ENCODE data around the gene SLC5A3.

SLC5A3 gene

DNA sequence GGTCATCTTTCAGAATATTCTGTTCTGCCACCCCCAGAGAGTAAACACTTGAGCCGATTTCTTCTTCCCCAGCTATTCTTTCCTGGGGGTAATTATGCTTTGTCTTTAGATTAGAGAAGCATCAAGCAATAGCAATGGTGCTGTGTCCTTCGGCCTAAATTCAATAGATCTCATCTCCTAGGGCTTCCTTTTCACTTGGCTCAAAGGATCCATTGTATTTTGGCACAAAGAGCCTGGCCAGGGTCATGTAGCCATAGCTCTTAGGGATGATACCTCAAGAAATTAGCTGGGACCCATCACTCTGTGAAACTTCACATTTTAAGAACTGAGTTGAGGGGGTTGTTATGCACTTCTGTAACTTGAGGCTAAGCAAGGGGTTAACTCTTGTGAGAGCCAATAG, 27.0 kb downstream of the SLC5A3 start:
- no peak for DNase-seq

DNA sequence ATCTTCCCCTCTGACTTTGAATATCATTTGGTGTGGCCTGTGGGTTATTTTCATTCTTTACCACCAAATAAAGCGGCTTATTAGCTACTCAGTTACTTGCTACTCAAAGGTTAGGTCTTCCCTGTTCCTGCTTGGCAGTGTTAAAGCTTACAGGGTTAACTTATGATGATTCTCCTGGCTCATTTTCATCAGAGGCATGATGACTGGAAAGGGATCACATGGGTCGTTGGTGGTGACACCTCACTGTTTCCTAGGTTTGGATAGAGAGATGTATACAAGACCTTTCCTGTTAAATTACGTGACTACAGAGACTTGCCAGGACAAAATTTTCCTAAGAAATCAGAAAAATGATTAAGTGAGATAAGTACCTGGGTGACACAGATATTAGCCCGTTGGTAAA, 27.4 kb downstream of the SLC5A3 start:
- no peak for DNase-seq

DNA sequence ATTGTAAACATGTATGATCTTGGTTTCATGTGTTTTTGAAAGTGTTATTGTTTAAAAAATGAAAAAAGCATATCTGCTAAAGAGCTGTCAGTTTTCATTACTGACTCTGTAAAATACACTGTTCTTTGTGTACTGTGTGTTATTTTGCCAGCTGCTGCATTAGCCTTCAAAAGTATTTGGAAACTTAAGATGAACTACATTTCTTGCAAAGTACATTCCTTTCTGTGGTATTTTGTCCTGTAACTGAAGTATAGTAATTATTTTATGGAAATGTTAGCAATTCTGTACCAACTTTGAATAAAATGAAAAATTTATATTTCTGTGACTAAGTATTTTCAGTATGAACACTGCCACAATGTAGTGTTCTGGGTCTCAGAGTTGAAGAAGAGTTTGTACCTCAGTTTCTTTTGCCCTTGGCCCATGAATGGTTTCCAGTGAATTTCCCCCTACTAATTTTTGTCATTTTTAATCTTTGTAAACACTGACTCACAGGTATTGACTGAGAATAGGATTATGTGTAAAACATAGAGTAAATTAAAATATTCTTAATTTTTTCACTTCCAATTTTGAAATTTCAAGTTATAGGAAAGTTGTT, 32.7 kb downstream of the SLC5A3 start:
- DNase-seq = no peak

DNA sequence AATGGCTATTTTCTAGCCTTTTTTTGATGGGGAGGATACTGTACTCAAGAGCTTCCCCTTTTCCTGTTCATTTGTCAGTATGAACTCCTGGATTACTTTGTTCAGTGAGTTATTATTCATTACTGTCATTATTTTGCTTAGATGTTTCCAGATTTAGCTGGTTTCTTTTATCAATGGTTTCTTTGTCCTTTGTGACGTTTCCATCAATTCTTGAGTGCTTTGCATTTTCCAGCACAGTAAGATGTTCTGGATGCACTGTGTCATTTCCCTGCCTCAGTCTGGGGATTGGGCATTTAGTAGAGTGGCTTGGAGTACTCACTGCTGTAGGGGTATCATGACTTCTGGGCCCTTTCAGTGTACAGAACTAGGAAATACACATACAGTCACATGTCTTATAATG, 34.2 kb downstream of the SLC5A3 start:
- DNase-seq = no peak

DNA sequence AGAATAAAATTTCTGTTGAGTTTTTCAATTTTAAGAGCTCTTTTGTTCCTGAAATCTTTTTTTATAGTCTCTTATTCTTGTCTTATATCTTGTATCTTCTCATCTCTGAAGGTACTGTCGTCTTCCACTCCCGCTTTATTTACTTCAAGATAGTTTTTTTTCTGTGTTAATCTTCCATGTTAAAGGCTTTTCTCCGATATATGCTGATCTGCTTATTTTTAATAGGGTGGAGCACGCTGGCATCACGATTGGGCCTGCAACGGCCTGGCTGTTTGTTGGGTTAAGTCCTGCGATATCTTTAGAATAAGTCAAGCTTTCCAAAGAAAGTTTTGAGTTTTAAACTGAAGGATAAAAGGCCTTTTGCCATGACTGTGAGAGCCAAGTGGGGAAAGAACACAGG, 35.7 kb downstream of the SLC5A3 start:
- no peak for DNase-seq

DNA sequence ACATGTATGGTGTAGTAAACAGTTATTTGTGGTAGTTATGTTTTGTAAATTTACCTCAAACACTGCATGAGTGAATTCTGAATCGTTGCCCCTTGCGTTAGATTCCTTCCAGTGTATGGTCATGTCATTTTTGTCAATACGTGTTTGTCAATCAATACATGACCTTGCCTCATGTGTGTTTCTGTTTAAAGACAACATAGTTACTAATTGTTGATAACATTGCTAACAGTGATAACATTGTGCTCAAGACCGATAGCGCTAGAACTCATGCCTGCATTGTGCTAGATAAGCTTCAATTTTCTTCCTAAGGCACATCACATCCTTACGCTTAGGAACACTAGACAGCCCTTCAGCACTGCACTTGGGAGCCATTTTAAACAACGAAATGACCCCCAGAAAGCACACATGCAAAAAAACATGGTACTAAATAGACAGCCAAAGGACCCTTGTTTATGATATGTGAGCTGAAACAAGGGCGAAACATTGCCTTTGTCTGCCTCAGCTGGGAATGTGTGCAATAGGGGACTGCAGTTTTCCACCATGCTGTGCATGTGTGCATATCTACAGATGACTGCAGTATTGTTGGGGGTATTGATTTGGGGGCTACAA, 37.3 kb downstream of the SLC5A3 start:
- DNase-seq = no peak

DNA sequence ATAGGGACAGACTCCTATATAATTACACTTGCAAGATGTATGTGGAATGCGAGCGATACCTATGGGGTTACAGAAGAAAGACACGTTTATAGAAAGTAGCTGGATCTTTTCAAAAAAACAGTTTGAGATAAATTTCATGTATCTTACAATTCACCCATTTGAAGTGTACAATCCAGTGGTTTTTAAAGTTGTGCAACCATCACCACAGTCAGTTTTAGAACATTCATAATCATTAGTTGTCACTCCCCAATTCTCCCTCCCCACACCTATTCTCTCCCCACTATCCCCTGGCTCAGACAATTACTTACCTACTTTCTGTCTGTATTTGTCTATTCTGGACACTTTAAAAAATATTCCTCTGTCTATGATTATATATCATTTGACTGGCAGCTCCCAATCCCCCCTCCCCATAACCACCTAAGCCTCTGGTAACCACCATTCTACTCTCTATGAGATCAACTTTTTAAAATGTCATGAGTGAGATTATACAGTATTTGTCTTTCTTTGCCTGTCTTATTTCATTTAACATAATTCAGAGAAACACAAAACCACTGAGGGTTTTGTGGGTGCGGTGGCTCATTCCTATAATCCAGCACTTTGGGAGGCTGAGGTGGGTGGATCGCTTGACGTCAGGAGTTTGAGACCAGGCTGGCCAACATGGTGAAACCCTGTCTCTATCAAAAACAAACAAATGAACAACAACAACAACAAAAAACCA, 39.1 kb downstream of the SLC5A3 start:
- no peak for DNase-seq

DNA sequence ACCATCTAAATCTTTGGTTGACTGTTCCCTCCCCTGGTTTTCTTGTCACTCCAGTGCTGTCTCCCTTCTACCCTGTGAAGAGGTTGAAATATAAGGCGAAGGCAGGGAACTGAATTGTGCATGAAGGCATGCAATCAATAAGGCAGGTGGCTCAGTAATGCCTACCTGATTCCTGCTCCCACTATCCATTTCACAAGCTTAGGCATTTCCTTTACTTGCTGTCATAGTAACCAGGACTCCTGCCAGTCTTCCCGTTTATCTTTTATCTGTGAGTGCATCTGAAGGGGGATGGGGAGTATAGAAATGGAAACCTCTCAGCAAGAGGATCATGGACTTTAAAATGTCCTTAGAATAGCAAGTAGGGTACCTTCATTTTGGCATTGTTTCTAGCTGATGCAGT, 40.5 kb downstream of the SLC5A3 start:
- DNase-seq = no peak

DNA sequence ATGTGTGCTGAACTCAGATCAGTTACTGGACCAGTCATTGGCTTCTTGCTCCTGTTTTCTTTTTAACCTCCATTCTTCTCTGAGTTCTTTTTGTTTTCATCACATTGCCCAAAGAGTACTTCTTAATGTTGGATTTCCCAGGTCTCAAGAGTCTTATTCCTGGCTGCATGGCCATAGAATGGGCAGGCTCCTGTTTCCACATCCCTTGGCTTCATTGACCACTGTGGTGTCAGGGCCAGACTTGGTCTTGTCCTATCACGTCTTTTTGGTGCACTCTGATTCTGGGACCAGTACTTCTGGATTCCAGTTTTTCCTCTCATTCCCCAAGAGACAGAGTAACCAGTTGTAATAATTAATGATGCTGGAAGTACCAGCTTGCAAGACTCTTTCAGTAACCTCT, 41.8 kb downstream of the SLC5A3 start:
- no peak for DNase-seq

DNA sequence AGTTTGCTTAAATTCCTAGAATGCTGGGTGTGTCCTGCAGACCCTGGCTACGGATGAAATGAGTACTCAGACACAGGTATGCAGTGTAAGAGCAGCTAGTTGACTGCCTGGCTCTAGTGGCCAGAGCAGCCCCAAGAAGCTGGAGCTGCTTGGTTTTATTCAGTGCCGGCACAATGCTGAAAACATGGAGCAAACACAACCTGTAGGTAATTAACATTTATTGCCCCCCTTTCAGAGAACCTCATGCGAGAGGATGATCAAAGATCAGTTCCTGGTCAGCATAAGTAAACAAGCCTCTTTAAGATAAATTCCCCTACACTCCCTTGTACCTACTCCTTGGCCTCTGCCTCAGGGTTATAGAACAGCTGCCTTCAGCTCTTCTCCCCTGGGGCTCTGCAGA, 43.2 kb downstream of the SLC5A3 start:
- no peak for DNase-seq

DNA sequence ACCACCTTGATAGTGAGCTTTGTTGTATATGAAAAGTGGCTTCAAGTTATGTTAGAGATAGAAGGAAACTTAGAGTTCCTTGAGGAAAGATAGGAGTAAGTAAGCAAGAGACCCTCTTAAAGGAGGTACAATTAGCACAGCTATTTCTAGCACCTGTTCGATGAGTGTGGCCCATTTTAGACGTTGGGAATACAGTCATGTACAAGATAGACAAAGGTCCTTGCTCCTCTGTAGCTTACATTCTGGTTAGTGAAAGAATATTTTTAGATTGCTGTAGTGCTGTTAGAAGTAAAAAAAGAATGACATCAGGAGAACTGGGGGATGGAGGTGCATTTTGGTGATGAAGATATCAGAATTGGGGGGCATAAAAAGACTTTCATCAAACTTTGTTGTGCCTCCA, 47.5 kb downstream of the SLC5A3 start:
- no peak for DNase-seq

DNA sequence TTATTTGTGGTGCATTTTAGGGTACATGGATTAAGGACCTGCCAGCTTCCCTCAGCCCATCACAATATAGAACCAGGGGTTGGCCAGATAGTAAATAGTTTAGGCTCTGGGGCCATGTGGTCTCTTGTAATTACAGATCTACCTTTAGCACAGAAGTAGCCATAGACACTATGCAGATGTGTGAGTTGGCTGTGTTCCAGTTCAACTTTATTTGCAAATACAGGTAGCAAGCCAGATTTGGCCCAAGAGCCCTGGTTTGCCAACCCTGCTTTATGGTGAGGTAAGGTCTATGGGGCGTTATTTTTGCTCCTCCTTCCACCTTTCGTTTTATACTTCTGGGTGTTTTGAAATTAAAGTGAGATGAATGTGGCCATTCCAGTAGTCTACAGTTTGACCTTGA, 48.7 kb downstream of the SLC5A3 start:
- DNase-seq = no peak

Measured in nucleus accumbens (tissue), 56 donors.